ENCODE results near the gene CORO2B.
"Not testable (repeated sequence)": the region's sequence is repeated elsewhere in the genome, so short reads cannot be mapped to it uniquely, and the experiment has no call there.

Gene CORO2B

GRCh38 chr15:68592544-68592943, 13.8 kb downstream of the CORO2B start:
- DNase-seq = no peak

GRCh38 chr15:68593341-68593740, 14.5 kb downstream of the CORO2B start:
- DNase-seq = no peak

DNA sequence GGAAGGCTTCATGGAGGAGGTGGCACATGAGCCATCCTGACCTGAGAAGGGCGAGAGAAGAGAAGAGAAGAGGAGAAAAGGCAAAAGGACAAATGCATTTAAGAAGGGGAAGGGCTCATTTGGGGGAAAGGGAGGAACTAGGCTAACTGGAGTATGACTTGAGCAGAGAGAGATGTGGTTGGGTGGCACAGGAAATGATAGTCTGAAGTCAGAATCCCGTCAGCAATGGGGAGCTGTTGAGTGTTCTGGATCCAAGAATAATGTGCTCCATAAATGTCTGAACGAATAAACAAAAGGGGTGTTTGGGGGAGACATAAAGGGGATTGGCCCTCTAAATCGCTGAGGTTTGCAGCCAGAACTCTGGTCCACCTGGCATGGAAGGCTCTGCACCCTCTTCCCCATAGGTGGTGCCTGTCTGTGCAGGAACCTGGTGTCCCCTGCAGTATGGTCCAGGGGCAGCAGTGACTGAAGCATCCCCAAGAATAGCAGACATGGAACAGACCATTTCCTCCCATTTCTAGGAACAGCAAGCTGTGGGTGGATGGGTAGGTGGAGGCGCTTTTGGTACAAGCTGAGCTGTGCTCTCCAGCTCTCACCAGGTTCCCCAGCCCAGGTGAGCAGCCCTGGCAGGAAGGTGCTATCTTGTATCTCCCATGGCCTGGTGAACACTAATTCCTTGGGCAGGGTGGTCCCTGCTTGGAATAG, 15.2 kb downstream of the CORO2B start:
- no peak for DNase-seq

- DNase-seq = no peak
Measured at GRCh38 chr15:68594533-68595259, 15.9 kb downstream of the CORO2B start.

DNA sequence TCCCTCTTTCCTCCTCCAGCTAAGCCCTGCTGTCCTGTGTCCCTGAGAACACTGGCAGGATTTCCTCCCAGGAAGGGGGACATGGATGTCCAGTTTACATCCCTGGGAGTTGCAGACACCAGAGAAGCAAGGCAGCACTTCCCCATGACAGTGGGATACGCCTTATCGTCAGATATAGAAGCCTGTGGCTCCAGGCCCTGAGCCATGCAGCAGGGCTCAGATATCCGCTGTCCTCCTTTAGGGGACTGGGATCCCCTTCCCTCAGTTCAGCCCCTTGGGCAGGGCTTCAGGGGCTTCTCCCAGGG, 16.4 kb downstream of the CORO2B start:
- DNase-seq = no peak

DNA sequence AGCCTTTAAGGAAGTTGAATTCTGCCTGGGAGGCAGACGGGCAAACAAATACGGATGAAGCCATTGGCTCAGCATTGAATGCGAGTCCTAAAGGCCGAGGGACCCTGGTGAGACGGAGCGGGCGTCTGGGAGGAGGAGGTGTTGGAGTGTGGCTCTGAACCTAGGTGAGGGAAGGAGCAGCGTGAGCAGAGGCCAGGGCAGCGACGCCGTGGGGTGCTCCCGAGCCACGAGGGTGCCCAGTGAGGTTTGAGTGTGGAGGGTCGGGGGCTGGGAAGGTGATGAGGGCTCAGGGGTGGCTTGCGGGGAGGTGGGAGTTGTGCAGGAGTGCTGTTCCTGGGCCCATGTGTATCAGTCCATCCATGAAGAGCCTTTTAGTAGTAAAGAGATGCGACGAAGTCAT, 17.0 kb downstream of the CORO2B start:
- no peak for DNase-seq

DNA sequence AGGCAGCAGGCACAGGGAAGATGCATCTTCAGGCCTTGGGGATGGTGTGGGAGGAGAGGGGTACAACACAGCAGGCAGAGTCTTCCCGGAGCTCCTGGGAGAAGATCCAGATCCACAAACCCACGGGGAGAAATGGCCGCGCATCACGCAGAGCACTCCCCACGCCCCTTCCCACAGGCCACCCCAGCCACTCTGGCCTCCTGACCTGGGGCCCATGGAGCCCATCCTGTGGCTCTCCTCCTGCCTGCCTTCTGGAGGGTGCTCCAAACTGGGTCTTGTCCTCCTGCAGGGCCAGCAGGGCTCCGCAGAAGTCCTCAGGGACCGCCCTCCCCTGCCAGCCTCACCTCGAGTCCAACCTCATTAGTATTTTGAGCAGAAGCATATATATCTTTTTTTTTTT, 17.9 kb downstream of the CORO2B start:
- DNase-seq = no peak

DNA sequence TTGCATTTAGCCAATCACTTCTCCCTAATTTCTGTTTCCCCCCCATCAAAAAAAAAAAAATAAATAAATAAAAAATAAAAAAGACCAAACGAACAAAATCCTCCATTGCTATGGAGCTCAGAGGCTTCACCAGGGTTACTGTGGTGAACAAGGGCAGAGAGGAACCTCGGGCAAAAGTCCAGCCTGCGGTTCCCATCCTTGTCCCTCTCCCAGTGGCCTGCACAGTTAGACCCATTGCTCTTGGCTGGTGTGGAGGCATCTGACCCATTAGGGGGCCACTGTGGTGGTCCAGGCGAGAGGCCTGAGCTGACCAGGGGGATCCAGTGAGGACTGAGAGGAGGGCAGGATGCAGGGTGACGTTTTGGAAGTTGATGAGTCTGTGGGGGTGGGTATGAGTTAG, 18.8 kb downstream of the CORO2B start:
- DNase-seq = no peak

DNA sequence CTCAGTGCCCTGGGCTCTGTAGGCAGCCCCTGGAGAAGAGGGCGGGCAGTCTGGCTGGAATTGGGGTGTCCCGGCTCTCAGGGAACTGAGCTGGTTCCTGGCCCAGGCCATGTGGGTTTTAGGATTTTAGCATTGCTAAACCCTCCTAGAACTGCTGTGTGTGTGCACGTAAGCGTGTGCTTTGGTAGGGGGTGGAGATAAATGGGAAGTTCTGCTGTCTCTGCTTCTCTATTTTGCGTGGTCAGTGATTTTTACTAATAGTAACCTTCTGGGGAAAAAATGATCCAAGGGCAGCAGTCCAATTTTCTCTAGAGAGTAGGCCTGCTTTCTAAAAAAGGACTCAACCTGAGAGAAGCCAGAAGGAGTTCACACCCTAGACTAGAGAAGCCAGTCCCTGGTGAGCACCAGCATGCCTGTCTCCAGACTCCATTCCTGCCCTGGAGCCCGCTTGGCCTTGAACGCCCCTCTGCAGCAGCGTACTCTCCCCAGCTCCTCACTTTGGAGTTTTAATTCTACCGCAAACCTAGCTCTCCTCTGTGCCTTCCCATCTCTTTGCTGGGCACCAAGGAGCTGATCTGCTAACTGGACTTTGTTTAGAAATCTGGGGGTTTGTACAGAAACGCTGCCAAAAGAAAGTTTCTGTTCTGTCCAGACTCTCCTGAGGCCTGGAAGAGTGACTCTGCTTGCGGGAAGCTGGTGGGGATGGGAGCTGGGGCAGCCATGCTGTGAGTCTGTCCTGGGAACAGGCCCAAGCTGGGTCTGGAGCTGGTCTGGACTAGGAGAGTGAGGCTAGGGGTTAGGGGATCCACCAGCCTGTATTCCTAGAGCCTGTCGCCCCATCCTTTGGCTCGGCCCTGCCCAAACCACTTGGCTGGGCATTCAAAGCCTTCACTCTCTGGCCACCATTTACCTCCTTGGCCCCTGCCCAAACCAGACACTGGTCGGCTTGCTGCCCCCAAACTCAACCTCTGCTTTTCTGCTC, 19.7 kb downstream of the CORO2B start:
- DNase-seq = no peak

GRCh38 chr15:68599153-68599545, 20.4 kb downstream of the CORO2B start:
- DNase-seq = no peak

DNA sequence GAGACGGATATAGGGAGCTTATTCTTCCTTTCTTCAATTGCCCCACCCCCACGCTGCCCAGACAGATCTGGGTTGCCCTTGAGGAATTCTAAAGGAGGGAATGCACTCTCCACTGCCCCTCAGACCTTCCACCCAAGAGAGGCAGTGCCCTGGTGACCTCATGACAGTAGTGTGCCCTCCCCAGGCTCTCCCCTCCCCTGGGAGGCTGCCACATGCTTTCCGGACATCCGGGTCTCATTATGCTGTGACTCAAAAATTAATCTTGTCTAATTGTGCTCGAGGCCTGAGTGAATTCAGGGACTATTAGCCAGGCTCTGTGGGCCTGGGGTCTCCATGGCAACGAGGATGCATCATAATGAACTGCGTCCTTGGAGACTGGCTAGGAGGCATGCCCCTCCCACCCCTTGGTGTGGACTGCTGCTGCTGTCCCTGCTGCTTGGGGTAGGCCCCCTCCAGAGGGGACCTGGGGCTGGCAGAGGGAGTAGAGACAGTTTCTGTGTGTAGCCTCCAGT, 20.8 kb downstream of the CORO2B start:
- DNase-seq = no peak

DNA sequence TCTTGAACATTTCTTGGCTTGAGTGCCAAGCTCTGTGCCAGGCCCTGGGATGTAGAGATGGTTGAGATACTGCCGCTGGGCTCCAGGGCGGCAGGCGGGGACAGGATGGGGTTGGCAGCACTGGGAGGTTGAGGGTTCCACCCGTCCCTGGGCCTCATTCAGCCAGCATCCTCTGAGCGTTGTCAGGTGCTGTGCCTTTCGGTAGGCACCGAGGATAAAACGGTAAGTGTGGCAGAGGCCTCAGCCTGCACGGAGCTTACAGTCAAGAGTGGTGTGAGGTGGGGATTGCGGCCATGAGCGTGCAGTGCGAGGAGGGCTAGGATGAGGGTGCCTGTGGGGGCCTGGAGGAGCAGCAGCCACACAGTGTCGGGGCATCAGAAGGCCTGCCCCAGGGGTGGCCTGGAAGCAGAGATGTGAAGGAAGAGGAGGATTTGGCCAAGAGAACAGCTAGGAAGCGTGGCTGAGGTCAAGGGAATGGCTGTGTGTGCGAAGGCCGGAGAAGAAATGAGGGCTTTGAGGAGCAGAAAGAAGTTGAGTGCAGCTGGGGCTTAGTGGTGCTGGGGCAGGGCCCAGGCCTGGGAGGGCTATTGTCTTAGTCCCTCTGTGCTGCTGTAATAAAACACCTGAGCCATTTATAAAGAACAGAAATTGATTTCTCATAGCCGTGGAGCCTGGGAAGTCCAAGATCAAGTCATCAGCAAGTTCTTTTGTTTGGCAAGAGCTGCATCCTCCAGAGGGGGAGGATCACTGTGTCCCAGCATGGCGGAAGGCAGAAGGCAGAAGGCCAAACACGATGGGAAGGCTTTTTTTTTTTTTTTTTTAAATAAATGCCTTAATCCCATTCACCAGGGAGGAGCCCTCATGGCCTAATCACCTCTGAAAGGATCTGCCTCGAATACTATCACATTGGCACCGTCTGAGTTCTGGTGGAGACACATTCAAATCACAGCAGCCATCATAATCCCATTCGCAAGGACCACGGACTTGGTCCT, 22.7 kb downstream of the CORO2B start:
- DNase-seq = no peak

DNA sequence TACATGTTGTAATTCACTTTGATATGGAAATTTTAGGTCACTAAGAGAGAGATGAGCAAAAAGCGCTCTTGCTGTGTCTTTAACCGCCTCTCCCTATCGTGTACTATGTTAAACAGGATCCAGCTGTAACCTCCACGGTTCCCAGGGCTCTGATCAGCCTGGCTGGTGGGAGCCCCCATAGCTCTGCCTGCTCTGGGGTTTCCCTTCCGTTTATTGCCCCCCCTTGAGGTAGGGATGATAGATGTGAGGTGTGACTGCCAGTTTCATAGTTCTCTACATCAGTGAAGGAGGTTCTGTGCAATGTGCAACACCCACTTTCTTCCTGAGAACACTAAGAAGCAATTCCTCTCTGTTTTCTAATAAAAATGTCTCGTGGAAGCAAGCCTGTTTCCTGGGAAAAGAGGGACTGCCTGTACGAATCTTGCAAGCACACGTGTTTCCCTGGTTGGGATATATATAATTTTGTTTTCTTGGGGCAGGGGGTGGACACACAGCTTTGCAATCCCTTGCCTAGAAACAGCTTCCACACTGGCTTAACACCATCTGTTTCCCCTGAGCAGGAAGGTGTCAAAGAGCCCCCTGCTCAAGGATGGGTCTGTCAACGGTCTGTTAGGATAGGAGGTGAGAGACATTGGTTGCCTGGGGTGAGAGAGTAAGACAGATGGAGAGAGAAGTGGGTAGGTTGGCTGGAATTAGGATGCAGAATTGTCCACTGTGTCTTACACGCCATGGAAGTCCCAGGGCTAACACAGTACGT, 23.8 kb downstream of the CORO2B start:
- DNase-seq = no peak

- DNase-seq = no peak
Measured at GRCh38 chr15:68603216-68603595, 24.4 kb downstream of the CORO2B start.

DNA sequence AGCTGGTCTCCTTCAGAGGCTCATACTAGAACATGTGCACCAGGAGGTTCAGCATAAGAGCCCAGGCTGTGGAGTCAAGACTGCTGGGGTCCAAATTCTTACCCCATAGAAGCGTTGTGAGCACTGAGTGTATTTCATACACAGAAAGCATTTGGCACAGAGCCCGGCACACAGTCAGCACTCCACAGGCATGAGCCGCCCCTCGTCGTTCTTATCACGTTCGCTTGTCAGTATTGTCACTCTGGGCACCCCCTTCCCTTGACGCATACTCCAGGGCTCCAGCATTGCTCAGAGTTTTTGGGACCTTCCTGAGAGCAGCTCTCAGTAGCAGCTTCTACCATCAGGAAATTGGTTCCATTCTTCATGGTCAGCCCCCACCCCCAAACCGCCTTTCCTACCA, 25.2 kb downstream of the CORO2B start:
- no peak for DNase-seq

DNA sequence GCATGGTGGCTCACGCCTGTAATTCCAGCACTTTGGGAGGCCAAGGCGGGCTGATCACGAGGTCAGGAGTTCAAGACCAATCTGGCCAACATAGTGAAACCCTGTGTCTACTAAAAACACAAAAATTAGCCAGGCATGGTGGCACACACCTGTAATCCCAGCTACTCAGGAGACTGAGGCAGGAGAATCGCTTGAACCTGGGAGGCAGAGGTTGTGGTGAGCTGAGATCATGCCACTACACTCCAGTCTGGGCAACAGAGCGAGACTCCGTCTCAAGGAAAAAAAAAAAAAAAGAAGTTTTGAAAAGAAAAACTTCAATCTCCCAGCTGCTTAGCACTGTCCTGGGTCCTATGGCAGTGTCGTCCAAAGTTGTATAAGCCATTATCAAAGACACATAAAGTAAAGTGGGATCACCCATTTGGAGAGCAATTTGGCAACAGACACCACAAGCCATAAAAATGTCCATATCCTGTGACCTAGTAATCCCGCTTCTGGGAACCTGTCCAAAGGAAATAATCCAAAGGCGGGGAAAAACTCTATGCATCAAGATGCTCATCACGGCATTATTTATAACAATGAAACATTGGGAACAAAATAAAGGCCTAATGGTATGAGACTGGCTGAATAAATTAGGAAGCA, 26.2 kb downstream of the CORO2B start:
- DNase-seq = not testable (repeated sequence)

GRCh38 chr15:68606375-68606774, 27.6 kb downstream of the CORO2B start:
- no peak for DNase-seq

- DNase-seq = no peak
Measured at GRCh38 chr15:68608206-68608843, 29.5 kb downstream of the CORO2B start.

DNA sequence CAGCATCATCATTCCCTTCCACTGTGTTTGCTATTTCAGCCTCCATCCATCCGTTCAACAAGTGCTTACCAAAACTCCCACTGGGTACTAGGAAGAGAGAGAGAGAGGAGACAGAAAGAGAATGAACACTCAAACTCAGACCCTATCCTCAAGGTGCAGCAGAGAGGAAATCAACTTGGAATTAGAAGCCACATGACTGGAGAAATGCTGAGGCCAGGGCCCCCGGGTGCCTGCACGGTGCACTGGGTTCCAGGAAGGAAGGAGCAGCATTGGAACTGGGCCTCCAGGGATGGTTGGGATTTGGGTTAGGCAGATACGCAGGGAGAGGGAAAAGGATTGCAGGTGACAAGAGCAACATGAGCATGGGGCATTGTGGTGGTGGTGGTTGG, 30.0 kb downstream of the CORO2B start:
- no peak for DNase-seq

DNA sequence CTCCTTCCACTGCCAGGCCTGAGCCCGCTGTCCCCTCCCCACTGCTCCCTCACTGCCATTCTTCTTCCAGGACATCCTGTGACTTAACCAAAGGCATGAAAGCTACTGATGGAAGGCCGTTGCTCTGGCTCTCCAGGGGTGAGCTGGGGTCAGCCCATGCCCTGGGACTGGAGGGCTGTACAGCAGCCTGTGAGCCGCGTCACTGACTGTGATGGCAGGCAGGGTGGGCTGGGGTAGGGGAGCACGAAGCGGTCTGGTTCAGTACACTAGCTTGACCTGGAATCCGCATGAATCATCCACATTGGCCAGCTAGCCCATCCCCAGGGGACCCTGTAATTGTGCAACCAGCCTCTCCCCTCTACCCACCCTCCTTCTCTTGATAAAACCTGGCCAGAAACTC, 30.8 kb downstream of the CORO2B start:
- DNase-seq = no peak

Data from NCI-H2171 (cell line).